Measurements from ENCODE around the gene FARP2. TPM values are rescaled to one million over a fixed set of nuclear protein-coding genes. Genes with fewer than 3 reads are reported as not detected.
"Not testable (repeated sequence)": the region's sequence is repeated elsewhere in the genome, so short reads cannot be mapped to it uniquely, and the experiment has no call there.

The FARP2 gene
- total RNA-seq, 2 donors from 2014 or later: 31.1 to 35.3 TPM

DNA sequence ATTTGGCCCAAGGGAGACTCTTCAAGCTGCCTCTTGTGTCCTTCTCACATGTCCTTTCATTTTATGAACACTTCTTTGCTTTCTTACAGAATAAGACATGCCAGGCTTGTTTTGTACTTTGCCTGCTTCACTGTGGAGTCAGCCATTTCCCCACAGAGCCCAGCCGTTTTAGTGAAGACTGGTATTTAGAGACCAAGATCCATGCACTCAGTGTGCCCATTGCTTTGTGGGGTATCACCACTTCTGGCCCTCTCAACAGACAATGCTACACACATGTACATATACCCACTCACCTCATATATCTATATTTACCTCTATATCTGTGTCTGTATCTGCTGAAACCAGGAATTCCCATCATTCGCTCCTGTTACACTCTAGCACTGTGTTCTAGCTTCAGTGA, 74.1 kb downstream of the FARP2 start:
- DNase-seq (ENCODE audit: low spot score): no peak
- intact Hi-C loops (cut with DNase I): no loop called here

DNA sequence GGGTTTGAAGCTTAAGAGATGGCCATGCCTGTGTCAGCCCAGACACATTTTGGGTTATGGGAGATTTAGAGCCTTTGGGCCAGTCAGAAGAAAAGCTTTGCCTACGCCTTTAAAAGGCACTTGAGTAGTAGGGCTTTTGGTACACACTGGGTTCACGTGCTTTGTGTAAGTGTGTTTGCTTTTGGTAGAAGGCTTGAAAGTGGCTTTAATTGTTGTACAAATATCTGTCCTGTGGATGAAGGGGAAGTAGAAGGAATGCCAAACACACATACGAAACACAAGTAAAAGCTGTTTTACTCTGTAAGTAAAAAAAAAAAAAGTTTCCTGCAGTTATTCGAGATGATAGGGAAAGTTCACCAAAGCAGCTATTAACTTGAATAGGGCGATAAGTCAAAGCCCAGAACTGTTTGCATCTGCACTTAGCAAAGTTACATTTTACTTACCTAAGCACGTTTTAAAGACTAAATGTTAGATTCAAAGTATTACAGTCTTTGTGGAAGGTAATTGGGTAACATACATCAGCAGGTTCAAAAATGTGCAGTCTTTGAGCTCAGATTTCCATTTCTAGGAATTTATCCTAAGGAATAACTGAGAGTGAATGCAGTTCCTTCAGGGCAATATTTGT, 76.9 kb downstream of the FARP2 start:
- intact Hi-C loops (cut with DNase I): no loop called here

DNA sequence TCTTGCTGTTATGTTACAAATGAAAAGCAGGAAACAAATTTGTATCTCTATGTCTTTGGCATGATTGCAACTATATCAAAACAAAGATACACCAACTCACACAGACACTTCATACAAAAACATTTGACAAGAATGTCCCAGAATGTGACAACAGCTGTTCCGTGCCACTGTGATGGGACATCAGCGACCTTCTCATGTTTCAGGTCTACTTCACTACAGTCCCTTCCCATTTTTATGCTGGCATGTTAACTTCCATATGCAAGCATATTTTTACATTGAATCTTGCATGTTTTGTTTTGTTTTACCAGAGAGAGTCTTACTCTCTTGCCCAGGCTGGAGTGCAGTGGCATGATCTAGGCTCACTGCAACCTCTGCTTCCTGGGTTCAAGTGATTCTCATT, 81.1 kb downstream of the FARP2 start:
- intact Hi-C loops (cut with DNase I): no loop called here
- no peak for DNase-seq (ENCODE audit: low spot score)

More for the DNA sequence above, 76.9 kb downstream of the FARP2 start:
- no peak for DNase-seq (ENCODE audit: low spot score)

DNA sequence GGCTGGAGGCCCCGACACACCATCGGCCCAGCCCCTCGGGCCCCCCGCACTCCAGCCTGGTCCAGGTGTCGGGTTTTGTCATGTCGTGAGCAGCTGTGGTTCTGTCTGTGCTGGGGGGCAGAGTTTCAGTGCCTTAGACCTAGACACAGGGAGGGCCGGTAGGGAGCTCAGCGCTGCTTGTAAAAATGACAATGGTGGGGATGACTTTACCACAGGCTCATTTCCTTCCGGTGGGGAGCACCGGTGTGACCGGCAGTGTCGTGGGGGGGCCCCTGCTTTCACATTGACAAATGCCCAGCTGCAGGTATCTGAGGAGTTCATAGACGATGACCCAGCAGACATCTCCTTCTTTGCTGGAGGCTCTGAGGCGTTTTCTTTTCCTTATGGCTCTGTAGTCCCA, 85.4 kb downstream of the FARP2 start:
- intact Hi-C loops (cut with DNase I): loop anchor here in 1 of 2 donors (5.0 kb wide), 1 partner anchor 834 kb away; no protein-coding TSS in a partner anchor
- DNase-seq (ENCODE audit: low spot score): no peak

DNA sequence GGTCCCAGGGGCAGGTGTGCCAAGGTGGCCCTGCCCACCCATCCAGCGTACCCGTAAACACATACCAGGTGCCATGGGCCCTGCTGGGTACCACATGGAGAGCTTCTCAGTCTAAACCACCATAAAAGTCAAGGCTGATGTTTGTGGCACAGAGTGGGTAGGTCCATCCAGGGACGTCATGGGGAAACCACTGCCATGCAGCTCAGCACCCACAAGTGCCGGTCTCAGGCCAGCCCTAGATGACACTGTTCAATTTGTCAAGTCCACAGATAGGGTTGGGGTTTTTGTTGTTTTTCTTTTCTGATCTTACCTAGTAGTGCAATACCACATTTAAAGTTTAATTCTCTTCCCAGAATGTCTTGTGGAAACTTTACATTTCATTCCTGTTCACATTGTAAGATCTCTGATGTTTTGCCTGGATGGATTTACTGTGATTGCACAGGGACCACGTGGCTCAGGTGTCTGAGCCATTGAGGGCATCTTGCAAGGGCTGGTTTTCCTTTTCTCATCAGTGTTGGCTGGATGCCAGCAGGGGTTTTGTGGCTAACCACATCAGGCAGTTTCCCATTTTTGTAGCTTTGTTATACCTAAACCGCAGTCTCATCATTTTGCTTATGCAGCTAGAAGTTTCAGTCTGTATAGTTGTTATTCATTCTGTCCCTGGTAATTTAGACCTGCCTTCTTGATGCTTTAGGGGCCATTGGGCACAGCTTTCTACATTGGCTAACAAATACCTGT, 87.6 kb downstream of the FARP2 start:
- intact Hi-C loops (cut with DNase I): loop anchor here in 1 of 2 donors (5.0 kb wide), 1 partner anchor 836 kb away; no protein-coding TSS in a partner anchor

DNA sequence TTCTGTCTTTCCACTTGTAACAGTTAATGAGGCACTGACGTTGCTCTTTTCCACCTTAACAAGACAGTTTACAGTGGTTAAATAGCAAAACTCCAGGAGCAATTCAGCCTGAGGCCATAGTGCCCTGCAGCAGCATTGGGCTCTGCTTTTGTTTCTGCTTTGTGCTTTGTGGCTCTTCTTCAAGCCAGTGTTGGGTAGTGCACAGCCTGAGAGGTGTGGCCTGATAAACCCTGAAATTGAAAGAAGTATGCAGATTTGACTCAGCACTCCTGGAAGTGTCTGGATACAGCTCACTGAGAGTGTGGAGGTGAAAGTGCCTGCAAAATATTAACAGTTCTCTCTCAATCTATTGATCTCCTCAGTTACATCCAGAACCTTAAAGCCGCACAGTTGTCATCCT, 89.3 kb downstream of the FARP2 start:
- intact Hi-C loops (cut with DNase I): no loop called here
- DNase-seq (ENCODE audit: low spot score): no peak

More for the DNA sequence above, 87.6 kb downstream of the FARP2 start:
- no peak for DNase-seq (ENCODE audit: low spot score)

DNA sequence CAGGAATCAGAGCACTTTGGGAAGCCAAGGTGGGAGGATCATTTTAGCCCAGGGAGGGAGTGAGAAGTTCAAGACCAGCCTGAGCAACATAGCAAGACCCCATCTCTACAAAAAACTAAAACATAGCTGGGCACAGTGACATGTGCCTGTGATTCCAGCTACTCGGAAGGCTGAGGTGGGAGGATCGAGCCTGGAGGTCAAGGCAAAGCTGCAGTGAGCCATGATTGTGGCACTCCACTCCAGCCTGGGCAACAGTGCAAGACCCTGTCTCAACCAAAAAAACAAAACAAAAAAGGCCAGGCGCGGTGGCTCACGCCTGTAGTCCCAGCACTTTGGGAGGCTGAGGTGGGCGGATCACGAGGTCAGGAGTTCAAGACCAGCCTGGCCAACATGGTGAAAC, 94.0 kb downstream of the FARP2 start:
- DNase-seq (ENCODE audit: low spot score); intact Hi-C loops (cut with DNase I): not testable (repeated sequence)

DNA sequence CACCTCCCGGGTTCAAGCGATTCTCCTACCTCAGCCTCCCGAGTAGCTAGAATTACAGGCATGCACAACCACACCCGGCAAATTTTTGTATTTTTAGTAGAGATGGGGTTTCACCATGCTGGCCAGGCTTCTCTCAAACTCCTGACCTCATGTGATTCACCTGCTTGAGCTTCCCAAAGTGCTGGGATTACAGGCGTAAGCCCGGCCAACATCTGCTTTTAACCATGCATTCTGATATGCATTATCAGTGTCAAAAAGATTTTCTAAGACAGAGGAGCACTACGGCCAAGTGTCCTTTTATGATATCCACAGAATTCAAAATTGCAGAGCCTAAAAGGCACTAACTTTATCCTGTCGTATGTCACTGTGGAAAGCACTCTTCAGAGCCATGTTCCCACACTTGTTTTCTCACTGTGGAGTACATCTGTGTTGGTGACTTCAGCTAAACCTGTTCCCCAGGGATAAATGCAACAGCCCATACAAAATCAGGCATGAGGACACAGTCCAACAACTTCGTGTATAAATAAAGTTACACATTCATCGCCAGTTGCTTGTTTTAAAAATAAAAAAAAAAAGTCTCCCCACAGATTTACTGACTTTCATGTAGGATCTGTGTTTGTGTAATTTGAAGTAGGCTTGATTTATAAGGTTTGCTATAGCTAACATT, 95.9 kb downstream of the FARP2 start:
- intact Hi-C loops (cut with DNase I): no loop called here

DNA sequence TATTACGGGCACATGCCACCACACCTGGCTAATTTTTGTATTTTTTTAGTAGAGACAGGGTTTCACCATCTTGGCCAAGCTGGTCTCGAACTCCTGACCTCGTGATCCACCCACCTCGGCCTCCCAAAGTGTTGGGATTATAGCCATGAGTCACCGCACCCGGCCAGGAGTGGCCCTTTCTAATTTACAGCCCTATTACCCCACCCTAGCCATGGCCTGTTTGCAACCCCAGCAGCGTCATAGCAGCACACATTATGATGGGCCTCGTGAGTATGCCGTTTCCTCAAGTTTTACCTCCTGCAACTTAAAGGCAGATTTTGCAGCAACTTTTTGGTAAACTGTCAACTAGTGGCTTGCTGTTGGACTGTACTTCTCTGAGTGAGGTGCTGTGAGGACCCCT, 97.8 kb downstream of the FARP2 start:
- DNase-seq (ENCODE audit: low spot score); intact Hi-C loops (cut with DNase I): not testable (repeated sequence)

More for the DNA sequence above, 95.9 kb downstream of the FARP2 start:
- no peak for DNase-seq (ENCODE audit: low spot score)

DNA sequence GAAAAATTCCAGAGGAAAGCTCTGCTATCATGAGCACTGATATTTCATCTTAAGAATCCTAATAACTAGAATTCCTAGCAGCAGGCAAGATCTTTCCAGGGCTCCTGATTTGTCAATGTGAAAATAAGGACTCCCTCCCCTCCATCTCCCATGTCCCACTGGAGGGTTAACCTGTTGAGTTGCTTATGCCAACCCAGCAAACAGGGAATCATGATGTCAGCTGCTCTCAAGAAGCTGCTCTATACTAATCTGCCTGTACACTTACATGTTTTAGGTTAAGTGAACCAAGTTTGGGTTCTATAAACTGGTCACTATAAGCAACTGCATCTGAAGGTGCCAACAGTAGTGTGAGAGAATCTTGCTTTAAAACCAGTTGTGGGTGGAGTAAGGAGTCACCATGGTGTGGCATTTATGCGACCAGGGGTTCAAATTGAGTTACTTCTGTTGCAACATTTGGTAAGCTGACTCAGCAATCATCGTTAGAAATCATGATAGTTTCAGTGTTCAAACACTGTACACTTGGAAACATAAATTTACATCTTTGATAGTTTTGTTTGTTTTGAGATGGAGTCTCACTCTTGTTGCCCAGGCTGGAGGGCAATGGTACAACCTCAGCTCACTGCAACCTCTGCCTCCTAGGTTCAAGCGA, 98.9 kb downstream of the FARP2 start:
- intact Hi-C loops (cut with DNase I): no loop called here

DNA sequence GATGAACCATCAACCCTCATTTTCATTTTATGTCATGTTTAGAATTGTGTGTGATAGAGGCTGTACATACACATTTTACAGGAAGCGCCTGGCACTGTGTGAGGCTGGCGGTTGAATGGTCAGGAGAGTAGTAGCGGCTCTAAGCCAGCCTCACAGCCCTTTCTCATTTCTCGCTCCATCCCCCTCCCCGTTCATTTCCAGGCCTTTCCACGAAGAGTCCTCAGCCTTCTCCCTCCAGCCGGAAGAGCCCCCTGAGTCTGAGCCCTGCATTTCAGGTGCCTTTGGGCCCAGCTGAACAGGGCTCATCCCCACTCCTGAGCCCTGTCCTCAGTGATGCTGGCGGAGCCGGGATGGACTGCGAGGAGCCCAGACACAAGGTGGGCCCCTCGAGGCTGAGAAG, 100.5 kb downstream of the FARP2 start:
- intact Hi-C loops (cut with DNase I): no loop called here
- no peak for DNase-seq (ENCODE audit: low spot score)

More for the DNA sequence above, 98.9 kb downstream of the FARP2 start:
- no peak for DNase-seq (ENCODE audit: low spot score)

DNA sequence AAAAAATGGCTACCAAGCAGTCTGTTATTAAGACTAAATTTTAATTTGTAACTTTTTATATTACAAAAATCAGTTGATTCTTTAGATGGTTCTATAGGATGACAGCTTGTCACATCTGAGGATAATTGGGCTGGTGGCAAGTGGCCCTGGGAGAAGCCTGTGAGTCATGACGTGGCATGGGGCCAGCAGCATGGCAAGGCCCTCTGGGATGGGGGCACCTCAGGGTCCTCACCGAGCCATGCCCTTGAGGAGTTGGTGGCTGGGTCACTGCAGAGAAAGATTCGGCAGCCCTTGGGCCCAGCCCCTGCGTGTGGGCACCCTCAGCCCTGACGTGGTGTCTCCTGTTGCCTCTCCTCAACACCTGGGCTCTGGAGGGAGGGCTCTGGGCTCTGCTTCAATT, 102.6 kb downstream of the FARP2 start:
- no peak for DNase-seq (ENCODE audit: low spot score)
- intact Hi-C loops (cut with DNase I): no loop called here

DNA sequence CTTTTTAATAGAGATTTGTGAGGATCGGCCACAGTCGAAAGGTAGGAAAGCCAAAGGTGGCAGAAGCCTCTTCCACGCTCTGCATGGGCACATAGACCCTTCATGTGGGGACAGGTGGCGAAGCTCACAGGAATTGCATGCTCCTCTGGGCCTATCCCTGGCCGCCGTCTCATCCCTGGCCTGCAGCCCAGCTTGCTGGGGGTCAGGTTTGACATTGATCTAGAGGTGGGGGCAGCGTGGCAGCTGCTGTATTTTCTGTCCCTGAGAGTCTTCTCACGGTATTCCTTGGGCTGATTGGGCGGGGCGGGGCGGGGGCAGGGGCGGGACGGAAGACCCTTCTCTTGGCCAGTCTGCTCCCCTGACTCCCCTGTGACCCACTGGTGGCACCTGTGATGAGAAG, 103.4 kb downstream of the FARP2 start:
- intact Hi-C loops (cut with DNase I): no loop called here
- DNase-seq (ENCODE audit: low spot score): no peak

DNA sequence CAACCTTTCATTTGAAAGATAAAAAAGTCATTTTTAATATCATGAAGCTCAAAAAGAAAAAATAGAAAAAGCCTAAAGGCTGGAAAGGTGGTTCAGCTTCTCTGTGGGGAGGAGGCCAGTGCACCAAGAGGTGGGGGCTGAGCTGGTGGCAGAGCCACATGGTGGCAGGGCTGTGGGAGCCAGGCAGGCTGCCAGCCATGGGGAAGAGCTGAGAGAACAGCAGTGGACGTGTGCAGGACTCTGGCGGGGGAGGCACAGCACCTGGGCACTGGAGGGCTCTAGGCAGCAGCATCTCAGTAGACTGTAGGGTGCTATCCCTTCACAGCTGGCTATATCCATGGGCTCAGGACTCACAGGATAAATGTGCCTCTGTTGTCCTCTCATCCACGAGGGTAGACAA, 104.5 kb downstream of the FARP2 start:
- DNase-seq (ENCODE audit: low spot score): no peak
- intact Hi-C loops (cut with DNase I): no loop called here

DNA sequence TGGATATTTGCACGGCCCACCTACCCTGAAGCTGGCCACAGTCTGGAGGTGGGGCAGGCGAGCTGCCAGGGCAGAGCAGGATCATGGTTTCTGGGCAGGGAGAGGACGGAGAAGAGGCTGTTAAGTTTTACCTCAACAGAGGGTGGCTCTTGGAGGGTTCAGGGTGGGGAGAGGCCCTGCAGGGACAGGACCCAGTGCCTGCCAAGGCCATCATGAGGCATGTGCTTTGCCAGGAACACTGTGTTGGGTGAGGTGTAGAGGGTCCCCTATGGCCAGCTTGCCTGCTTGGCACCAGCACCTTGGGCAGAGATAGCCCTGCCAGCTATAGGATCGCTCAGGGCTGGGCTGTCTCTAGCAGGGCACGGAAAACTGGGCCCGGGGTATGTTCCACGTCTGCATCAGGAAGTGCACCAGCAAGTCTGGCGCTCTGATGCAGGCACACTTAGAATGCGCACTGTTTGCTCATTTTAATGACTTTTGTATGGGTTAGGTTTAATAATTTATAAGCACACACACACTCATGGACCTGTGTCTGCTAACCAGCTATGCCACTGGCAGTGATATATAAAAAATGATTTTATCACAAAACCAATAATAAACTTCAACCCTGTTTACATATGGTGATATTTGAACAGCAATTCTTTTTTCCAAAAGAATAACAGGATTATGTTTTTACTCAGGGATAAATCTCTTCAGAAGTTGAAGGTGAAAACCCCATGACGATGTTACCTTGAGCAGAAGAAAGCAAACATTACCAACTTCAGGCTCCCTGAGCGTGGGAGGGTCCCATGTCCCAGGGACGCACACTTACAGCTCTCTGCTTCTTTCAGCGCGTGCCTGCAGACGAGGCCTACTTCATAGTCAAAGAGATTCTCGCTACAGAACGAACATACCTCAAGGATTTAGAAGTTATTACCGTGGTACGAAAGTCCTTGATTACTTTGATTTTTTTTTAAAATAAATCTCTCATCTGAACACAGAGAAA, 105.9 kb downstream of the FARP2 start:
- DNase-seq (ENCODE audit: low spot score): no peak
- intact Hi-C loops (cut with DNase I): no loop called here

DNA sequence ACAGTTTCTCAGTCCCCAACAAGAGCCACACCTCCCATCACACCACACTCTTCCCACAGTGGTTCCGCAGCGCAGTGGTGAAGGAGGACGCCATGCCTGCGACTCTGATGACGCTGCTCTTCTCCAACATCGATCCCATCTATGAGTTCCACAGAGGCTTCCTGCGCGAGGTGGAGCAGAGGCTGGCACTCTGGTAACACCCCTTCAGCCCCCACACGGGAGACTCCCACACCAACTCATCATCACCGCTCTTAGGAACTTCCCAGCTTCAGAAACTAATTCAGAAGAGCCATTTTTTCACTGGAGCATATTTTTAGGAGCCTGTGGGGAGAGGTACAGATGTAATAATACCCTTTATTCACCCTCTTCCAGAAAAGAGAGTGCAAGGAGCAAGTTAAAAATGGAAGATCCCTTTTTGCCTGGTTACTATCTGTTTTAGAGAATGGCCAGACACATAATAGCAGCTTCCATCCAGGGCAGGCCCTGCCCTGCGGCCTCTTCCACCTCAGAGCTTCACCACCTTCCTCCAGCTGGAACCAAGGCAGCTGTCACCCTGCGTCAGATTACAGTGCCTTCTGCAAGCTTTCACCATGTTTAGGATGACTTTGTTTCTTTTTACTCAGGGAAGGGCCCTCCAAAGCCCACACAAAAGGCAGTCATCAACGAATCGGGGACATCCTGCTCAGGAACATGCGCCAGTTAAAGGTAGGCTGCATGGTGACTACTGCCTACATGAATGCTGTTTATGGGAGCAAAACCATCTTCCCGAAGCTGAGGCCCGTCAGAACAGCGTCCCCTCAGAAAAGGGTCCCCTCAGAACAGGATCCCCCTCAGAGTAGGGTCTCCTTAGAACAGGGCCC, 107.4 kb downstream of the FARP2 start:
- DNase-seq (ENCODE audit: low spot score): no peak
- intact Hi-C loops (cut with DNase I): no loop called here

DNA sequence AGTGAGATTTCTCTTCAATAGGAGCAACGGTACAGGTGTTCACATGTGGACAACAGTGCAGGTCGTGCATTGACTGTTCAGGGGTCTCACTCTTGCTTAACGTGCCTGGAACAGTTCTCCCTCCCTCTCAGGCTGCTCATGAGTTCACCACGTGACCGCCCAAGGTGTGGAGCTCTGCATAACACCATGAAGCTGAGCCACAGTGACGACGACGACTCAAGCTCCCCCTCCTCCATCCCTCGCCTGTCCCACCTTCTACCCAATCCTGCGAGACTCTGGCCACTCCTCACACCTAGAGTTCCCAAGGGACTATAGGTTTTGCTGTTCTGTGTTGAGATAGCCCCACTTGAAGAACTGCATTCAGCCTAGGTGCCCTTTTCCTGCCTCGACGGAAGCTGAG, 109.5 kb downstream of the FARP2 start:
- intact Hi-C loops (cut with DNase I): no loop called here
- no peak for DNase-seq (ENCODE audit: low spot score)

DNA sequence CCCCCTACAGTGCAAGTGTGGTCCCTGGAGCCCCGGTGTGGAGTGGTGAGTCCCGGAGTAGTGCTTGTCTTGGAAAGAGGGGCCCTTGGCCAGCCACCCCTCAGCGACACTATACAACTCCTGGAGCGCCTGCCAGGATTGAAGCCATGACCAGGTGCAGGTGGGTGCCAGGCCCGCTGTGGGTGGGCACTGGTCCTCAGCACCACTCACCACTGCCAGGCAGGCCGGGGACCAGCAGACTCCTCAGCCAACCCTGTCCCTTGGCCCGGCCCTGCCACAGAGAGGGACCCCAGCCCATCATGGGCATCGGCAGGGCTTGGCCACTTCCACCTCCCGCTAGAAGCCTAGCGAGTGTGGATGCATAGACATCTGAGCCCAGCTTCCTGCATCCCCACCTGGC, 110.1 kb downstream of the FARP2 start:
- intact Hi-C loops (cut with DNase I): no loop called here
- no peak for DNase-seq (ENCODE audit: low spot score)
